NT2/D1 (cell line): ENCODE data around the gene TRMT6.

Experiments used
- YY1 ChIP-seq: IDR thresholded peaks from 2 replicates; pipeline ENCODE4 v1.6.1; 2011; ENCODE audit not compliant: insufficient read length, insufficient read depth
- ZNF274 ChIP-seq: IDR thresholded peaks from 2 replicates; pipeline ENCODE4 v1.6.1; 2011; ENCODE audit warnings: mild to moderate bottlenecking, low read depth, low read length

DNA sequence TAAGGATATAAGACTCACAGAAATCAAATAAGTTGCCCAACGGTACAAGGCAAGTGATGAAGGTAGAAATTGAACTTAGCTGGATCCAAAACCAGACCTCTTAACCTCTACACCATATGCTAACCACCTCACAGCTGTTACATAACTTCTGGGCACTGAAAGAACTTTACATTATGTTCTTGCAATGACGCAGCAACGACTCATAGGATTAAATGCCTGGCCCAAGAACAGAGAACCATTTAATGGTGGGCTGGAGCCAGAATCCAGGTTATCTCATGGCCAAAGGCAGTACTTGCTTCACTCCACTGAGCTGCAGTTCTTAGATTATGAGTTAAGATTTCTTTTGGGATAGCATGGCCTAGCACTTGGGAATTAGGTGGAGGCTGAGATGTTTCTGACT, 4.4 kb downstream of the TRMT6 start:
- TF ChIP-seq ZNF274: no peak
- TF ChIP-seq YY1: no peak
